NCI-H146 treated with DMSO at 0.1 percent for 48 hours (cell line): ENCODE data around the gene G3BP2.

ENCODE experiments used
- DNase-seq: peaks from one replicate; lab custom pipeline; 2025; ENCODE audit not compliant: unreplicated experiment; lab: John Stamatoyannopoulos, UW

Gene G3BP2

GRCh38 chr4:75644095-75644494, 29.1 kb downstream of the G3BP2 start:
- DNase-seq: no peak

- no peak for DNase-seq
These were observed 29.6 kb downstream of the G3BP2 start for GRCh38 chr4:75643651-75644050.

DNA sequence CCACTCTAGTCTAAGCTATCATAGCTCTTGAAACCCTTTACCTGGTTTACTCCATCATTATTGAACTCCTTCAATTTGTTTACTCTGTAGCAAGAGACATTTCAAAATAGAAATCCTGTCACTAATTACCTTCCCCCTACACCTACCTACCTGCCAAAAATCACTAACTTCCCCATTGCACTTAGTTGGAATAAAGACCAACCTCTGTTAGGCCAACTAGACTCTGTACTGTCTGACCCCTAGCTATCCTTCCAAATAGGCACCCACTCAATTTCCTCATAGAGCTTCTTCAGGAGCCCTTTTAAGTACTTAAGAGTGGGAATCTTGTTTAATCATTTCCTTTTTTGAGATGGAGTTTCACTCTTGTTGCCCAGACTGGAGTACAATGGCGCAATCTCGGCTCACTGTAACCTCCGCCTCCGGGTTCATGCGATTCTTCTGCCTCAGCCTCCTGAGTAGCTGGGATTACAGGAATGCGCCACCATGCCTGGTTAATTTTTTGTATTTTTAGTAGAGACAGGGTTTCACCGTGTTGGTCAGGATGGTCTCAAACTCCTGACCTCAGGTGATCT, 34.0 kb downstream of the G3BP2 start:
- DNase-seq: no peak

DNA sequence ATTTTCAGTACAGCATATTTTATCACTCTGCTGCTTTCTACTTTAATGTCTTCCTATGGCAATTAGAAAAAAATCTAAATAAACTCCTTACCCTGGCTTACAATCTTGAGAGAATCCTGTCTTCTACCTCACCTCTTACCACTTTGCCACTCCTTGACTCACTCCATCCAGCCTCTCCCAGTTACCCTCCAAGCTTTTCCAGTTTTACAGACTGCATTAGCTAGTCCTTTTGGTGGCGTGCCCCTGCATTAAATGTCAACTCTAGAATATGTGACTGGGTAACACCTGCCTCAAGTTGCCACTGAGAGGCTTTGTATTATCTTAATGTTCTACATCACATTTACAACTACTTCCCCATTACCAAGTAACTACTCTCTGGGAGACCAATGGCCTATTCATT, 35.4 kb downstream of the G3BP2 start:
- no peak for DNase-seq

GRCh38 chr4:75637176-75637575, 36.0 kb downstream of the G3BP2 start:
- DNase-seq: no peak

DNA sequence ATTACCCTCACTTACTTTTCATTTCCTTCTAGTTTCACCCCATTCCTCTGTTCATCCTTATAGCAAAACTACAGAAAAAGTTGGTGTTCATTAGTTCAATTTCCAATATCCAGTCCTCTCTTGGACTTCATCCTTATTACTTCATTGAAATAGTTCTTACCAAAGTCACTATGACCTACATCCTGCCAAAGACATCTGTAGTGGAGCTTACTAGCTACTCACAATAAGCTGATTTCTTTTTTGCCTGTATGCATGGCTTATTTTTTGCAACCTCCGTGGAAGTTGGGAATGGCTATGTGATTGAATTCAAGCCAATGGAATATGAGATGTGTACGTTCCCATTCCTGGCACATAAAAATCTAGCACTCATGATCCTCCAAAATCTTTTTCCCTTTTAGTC, 38.3 kb downstream of the G3BP2 start:
- no peak for DNase-seq

- DNase-seq: no peak
These were observed 38.9 kb downstream of the G3BP2 start for GRCh38 chr4:75634281-75634680.

DNA sequence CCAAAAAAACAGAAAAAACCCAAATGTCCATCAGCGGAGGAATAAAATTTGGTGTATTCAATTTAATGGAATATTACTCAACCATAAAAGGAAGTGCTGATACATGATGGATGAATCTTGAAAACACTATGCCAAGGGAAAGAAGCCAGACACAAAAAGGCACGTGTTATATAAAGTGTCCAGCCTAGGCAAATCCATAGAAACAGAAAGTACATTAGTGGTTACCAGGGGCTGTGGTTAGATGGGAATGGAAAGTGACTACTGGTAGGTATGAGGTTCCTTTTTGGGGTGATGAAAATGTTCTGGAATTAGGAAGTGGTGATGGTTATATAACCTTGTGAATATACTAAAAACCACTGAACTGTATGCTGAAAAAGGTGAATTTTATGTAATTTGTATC, 39.4 kb downstream of the G3BP2 start:
- DNase-seq: no peak

GRCh38 chr4:75630937-75631329, 42.3 kb downstream of the G3BP2 start:
- no peak for DNase-seq

DNA sequence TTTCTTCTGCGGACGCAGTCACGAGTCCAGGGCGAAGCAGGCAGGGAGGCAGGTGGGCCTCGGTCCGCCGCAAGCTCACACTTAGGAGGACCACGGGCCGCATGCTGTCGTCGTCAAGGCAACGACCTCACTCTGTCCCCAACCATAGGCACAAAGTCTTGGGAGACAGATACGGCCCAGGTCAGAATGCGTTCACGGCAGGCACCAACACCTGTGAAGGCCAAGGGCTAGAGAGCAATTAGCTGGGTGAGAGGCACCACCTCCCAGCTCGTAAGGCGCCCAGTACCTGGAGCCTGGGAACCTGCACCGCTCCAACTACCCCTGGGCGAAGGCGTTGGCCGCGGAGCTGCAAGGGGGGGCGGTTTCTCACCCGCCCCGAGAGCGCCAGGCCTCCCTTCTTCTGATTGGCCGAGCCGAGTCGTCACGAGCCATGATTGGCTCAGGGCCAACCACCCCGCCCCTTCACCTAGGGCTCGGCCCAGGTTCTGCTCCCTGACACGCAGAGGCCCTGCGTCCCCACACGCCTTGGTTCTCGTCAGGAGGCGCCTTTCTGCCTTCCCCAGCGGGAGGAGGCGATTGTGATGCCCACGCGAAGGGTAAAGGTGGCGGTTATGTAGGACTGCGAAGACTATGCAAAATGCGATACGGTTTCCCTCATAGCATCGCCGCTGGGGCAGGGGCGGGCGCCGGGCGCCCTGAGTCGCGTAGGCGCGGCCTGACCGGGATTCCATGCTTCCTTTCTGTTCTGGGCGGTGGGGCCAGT, 42.9 kb downstream of the G3BP2 start, which contains the start of gene CDKL2:
TSS of gene CDKL2 (minus strand) at position 355 of the 763 bp plus-strand sequence. CDS start 4,540 bp downstream, outside the sequence.
- peak; percentile 89 for DNase-seq

DNA sequence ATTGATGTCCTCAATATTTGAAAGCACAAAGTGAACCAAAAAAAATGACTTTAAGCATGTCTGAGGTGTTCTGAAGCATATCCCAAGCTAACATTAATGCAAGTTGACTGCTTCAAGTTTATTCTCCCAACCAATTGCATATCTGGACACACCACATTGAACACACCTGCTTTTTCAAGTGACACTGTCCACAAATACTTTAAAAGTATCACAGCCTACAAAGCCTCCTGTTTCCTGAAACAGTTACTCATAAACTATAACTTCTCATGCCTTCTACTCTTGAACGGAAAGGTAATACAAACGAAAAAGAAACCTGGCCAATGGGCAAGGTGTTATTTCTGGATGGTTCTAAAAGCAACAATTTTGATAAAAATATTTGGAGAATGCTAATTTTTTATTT, 44.0 kb downstream of the G3BP2 start:
- no peak for DNase-seq

DNA sequence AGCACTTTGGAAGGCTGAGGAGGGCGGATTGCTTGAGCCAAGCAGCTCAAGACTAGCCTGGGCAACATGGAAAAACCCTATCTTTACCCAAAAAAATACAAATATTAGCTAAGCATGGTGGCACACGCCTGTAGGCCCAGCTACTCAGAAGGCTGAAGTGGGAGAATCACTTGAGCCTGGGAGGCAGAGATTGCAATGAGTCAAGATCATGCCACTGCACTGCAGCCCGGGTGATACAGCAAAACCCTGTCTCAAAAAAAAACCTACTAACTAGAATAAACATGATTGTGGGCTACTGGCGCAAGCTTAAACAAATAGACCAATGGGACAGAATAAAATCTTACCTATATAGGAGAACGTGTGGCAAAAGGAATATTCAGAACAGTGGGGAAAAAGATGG, 50.2 kb downstream of the G3BP2 start:
- no peak for DNase-seq

DNA sequence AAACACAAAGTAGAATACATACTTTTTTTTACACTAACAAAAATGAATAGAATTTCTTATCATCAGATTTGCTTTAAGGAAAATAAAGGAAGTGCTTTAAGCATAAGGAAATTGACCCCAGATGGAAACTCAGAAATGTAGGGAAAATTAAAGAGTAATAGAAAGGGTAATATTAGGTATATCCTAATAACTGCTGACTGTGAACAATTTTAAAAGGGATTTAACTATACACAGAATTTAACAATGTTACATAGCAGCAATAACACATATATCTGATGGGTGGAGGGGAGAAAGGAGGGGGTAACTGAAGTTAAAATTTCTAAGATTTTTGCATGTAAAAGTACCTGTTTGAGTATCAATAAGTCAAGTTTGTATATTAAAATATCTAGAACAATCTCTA, 51.5 kb downstream of the G3BP2 start:
- DNase-seq: no peak

GRCh38 chr4:75612306-75612705, 60.9 kb downstream of the G3BP2 start:
- no peak for DNase-seq

- DNase-seq: no peak
These were observed 67.3 kb downstream of the G3BP2 start for GRCh38 chr4:75605928-75606327.

DNA sequence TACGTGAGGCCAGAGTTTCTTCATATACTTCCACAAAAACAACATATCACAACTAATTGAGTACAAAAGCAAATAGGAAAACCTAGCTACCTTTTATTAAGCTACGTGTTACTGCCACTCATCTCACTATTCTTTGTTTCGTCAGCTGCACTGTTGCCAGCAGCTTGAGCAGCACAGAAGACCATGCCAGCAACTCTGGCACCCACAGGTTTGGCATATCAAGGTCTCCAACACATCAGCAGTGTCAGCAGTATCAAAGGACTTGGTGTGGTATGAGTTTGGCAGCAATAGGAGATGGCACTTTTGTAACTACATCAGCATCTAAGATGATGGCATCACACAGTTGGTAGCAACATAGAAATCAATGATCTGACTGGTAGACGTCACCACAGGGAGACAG, 73.6 kb downstream of the G3BP2 start:
- DNase-seq: no peak

GRCh38 chr4:75598390-75598789, 74.8 kb downstream of the G3BP2 start:
- no peak for DNase-seq

- DNase-seq: no peak
These were observed 77.2 kb downstream of the G3BP2 start for GRCh38 chr4:75596061-75596460.

DNA sequence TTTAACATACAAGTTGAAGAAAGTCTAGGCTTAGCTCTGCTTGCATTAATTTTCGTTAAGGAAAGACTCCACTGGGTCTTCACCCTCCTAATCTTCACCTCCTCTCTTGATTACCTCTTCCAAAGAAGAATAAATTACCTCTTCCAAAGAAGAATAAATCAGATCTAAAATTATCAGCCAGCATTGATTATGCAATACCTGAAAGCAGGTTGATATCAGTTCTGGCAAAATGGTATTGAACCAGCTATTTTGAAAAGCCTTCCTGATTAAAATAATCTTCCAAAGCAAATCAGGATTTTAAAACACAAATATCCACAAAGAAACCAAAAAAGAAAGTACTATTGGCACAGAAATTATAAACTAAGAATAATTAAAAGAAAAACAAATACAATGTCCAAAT, 79.8 kb downstream of the G3BP2 start:
- DNase-seq: no peak
